K562 (cell line): ENCODE data around the gene IMPA2. TPM values are rescaled to one million over a fixed set of nuclear protein-coding genes. Genes with fewer than 3 reads are reported as not detected.

Experiments used
- BRD4 ChIP-seq: fragments of 200-600 bp; sonication (generic); IDR thresholded peaks from 2 replicates; pipeline ENCODE4 v1.6.1; 2017; ENCODE audit warnings: inconsistent platforms
- CHD7 ChIP-seq: fragments of 200-600 bp; sonication (generic); IDR thresholded peaks from one replicate; pipeline ENCODE4 v1.6.1; 2012; ENCODE audit warnings: mild to moderate bottlenecking, low read depth, low read length, inconsistent platforms
- ILF3 ChIP-seq: fragments of 450-650 bp; IDR thresholded peaks from 2 replicates; pipeline ENCODE4 v1.6.1; 2018; ENCODE audit warnings: antibody characterized with exemption, mild to moderate bottlenecking, moderate library complexity, borderline replicate concordance
- MTA2 ChIP-seq: fragments of 450-650 bp; IDR thresholded peaks from 2 replicates; pipeline ENCODE4 v1.6.1; 2016; ENCODE audit warnings: low read depth
- NR2C2 ChIP-seq, 2 experiments: fragments of 200-800 bp in 1 of 2; sonication (Bioruptor generic) in 1 of 2; sonication (generic) in 1 of 2; formaldehyde crosslinking in 1 of 2; IDR thresholded peaks; 2 replicates each; pipeline versions ENCODE4 v1.6.1 to v1.8.0; 2016 to 2022; ENCODE audit warnings: mild to moderate bottlenecking in 1 of 2, missing compliant biosample characterization in 1 of 2, missing genetic modification characterization in 1 of 2, missing genetic modification reagents in 1 of 2
- RBM17 ChIP-seq: fragments of 200-400 bp; formaldehyde crosslinking; IDR thresholded peaks from 2 replicates; pipeline ENCODE4 v1.6.1; 2017; ENCODE audit warnings: low read depth, mild to moderate bottlenecking, low read length, borderline replicate concordance
- RNF2 ChIP-seq: sonication (generic); IDR thresholded peaks from 2 replicates; pipeline ENCODE4 v1.6.1; 2016
- SMARCB1 ChIP-seq: IDR thresholded peaks from 2 replicates; pipeline ENCODE4 v1.6.1; 2011; ENCODE audit warnings: improper control_type of control experiment, low read depth; ENCODE audit not compliant: insufficient read length
- SMC3 ChIP-seq: conservative IDR thresholded peaks from 2 replicates; pipeline ENCODE4 v1.6.1; 2011; ENCODE audit warnings: low read depth, low read length, improper control_type of control experiment; ENCODE audit not compliant: insufficient read depth
- SRF ChIP-seq, 2 experiments: fragments of 250-450, 450-650 bp in 1 of 2; sonication (Bioruptor Pico) in 1 of 2; sonication (generic) in 1 of 2; formaldehyde crosslinking; IDR thresholded peaks; 2 replicates each; pipeline versions ENCODE4 v1.5.0 to v1.5.1; 2020 to 2022; ENCODE audit warnings: mild to moderate bottlenecking in 1 of 2, missing genetic modification reagents in 1 of 2
- TAL1 ChIP-seq: fragments of 450-650 bp; IDR thresholded peaks from 2 replicates; pipeline ENCODE4 v1.6.1; 2016; ENCODE audit warnings: mild to moderate bottlenecking
- TBL1XR1 ChIP-seq, 2 experiments: IDR thresholded peaks; 2 replicates each; pipeline ENCODE4 v1.6.1; 2012; ENCODE audit warnings: improper control_type of control experiment in 2 of 2, low read length in 2 of 2, mild to moderate bottlenecking in 1 of 2
- ZBTB34 ChIP-seq: fragments of 250-450 bp; sonication (Bioruptor Pico); IDR thresholded peaks from 2 replicates; pipeline ENCODE4 v1.8.0; 2021; ENCODE audit warnings: mild to moderate bottlenecking, moderate library complexity
- polyA plus RNA-seq, 8 experiments: library from polyadenylated mRNA; depleted of rRNA in 4 of 8; stranded (reverse) in 5 of 8; unstranded in 3 of 8; fragments of >200 nt; fragmentation: Nextera tagmentation in 2 of 8; fragmentation: Illumina TruSeq in 1 of 8; extraction: Ambion mirVana in 2 of 8; extraction: Trizol in 1 of 8; gene quantifications; 2 replicates each; pipeline versions ENCODE4 v1.2.1 to v1.2.3, GENCODE V29; 2011 to 2014; ENCODE audit warnings: inconsistent platforms in 1 of 8, missing spikeins in 1 of 8
- total RNA-seq, 7 experiments: library from RNA; depleted of rRNA in 6 of 7; stranded (reverse); fragments of >200 nt in 6 of 7; fragmentation: Illumina TruSeq in 2 of 7; extraction: Trizol in 2 of 7; gene quantifications; 2 replicates each; pipeline versions ENCODE4 v1.2.1 to v1.2.3, GENCODE V29; 2011 to 2021; ENCODE audit warnings: low replicate concordance in 1 of 7

IMPA2 gene
- total and polyA plus RNA-seq, 9 of the 15 experiments (the other 6 are each of a cell fraction or from before 2014, with no cell fraction given), result 0.62 to 11.3 (median 5.7) TPM

GRCh38 chr18:11947214-11948191 is 33.8 kb upstream of the IMPA2 start (continued):
- TF ChIP-seq CHD7 (peak; percentile 100), MTA2 (0 out of 2 replicates have a peak, but pooled peaks have one; percentile 34), BRD4 (no peak), NR2C2 (CRISPR knock-in tag; IDR thresholded peaks at IDR 0.05) (peak; percentile 51; the same call in 1 of the 2 replicates), NR2C2 (tag; IDR thresholded peaks at IDR 0.05) (peak; percentile 94), RNF2 (peak; percentile 92), TBL1XR1 (IDR thresholded peaks at IDR 0.05; ENCODE audit: low read length in 2 of 2) (peak; percentile 98 to 100), TAL1 (peak; percentile 46; the same call in 1 of the 2 replicates), RBM17 (no peak), ILF3 (no peak), SRF (CRISPR knock-in tag; IDR thresholded peaks at IDR 0.05) (peak in 1 of 2 experiments; percentile 21; a peak in 1 of 4 replicates), ZBTB34 (no peak), SMARCB1 (no peak), SMC3 (0 out of 2 replicates have a peak, but pooled peaks have one; percentile 19)
